ENCODE measurements around the gene C1orf141.
A peak's percentile ranks its signal among the peaks of the same experiment; 100 is the strongest.
"Not testable (repeated sequence)": the region's sequence is repeated elsewhere in the genome, so short reads cannot be mapped to it uniquely, and the experiment has no call there.

C1orf141 gene

DNA sequence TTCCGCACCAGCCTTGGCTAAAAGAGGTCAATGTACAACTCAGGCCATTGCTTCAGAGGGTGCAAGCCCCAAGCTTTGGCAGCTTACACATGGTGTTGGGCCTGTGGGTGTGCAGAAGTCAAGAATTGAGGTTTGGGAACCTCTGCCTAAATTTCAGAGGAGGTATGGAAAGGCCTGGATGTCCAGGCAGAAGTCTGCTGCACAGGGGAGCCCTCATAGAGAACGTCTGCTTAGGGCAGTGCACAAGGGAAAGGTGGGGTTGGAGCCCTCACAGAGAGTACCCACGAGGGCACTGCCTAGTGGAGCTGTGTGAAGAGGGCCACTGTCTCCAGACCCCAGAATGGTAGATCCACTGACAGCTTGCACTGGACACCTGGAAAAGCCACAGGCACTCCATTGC, 67.1 kb downstream of the C1orf141 start:
- H3K27me3 ChIP-seq (ENCODE audit: control insufficient read depth, insufficient read depth, low read length); H3K4me3 ChIP-seq (ENCODE audit: low read length); H3K4me1 ChIP-seq (ENCODE audit: control insufficient read depth, insufficient read depth, low read length); H3K9me3 ChIP-seq (ENCODE audit: control insufficient read depth, low read length); H3K9ac ChIP-seq (ENCODE audit: low read length); H3K36me3 ChIP-seq (ENCODE audit: control insufficient read depth, insufficient read depth, low read length): not testable (repeated sequence)

DNA sequence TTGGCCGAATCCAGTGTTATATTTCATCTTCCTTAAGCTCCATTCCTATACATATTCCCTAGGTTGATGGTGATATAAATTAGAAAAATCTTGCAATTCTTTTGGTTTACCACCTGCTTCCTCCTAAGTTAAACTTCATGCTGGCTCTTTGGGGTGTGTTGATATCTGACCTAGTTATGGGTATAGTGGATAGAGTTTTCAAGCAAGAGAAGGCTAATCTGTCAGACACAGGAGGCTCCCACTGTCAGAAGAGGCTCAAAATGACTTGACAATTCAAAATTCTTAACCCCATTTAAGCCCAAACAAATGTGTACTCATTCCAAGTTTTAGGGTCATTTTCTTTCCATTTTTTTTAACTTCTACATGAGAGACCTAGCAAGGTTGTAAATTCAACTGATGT, 72.4 kb downstream of the C1orf141 start:
- no peak overlapping the region for H3K4me3 ChIP-seq (ENCODE audit: low read length)
- no peaks in the 10 kb centered on the region for H3K27me3 ChIP-seq (ENCODE audit: control insufficient read depth, insufficient read depth, low read length)
- H3K9ac ChIP-seq (ENCODE audit: low read length), result no peak overlapping the region
- no peaks in the 10 kb centered on the region for H3K36me3 ChIP-seq (ENCODE audit: control insufficient read depth, insufficient read depth, low read length)
- no peaks in the 10 kb centered on the region for H3K9me3 ChIP-seq (ENCODE audit: control insufficient read depth, low read length)
- peaks cover 7% of the 10 kb centered on the region for H3K4me1 ChIP-seq (ENCODE audit: control insufficient read depth, insufficient read depth, low read length)

DNA sequence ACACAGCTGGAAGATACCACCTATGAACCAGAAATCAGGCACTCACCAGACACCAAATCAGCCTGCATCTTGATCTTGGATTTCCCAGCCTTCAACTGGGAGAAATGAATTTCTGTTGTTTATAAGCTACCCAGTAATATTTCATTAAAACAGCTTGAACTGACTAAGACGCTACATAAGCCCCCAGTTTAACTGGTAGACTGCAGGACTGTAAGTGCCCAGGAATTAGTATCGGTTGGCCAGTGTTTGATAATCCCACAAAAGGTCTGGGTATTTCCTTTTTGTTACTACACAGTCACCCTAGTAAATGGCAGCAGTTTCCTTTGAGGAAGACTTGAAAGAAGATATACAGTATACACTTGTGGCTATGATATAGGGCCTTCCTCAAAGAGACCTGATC, 73.5 kb downstream of the C1orf141 start:
- H3K36me3 ChIP-seq (ENCODE audit: control insufficient read depth, insufficient read depth, low read length), result no peaks in the 10 kb centered on the region
- H3K27me3 ChIP-seq (ENCODE audit: control insufficient read depth, insufficient read depth, low read length), result no peaks in the 10 kb centered on the region
- peaks cover 7% of the 10 kb centered on the region for H3K4me1 ChIP-seq (ENCODE audit: control insufficient read depth, insufficient read depth, low read length)
- no peaks in the 10 kb centered on the region for H3K9me3 ChIP-seq (ENCODE audit: control insufficient read depth, low read length)
- no peak overlapping the region for H3K4me3 ChIP-seq (ENCODE audit: low read length)
- H3K9ac ChIP-seq (ENCODE audit: low read length), result no peak overlapping the region

DNA sequence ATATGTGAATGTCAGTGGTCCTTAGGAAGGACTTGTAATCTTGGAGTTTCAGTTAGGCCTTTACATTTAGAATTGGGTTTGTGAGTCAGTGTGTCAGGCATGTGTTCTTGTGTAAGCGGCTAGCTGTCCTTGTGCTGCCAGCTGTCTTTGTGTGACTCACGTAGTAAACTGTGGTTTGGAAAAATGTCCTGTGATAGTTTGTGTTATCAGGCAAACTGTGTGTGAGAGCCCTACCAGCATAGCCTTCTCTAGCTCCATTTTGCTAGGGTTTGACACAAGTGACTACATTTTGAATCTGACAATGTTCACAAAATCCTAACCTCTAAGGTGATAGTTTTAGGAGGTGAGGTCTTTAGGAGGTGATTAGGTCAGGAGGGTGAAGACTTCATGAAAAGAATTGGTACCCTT, 74.0 kb downstream of the C1orf141 start:
- Histone ChIP-seq H3K27me3 (ENCODE audit: control insufficient read depth, insufficient read depth, low read length) (no peaks in the 10 kb centered on the region), H3K4me3 (ENCODE audit: low read length) (no peak overlapping the region), H3K9me3 (ENCODE audit: control insufficient read depth, low read length) (no peaks in the 10 kb centered on the region), H3K36me3 (ENCODE audit: control insufficient read depth, insufficient read depth, low read length) (no peaks in the 10 kb centered on the region), H3K4me1 (ENCODE audit: control insufficient read depth, insufficient read depth, low read length) (peaks cover 7% of the 10 kb centered on the region), H3K9ac (ENCODE audit: low read length) (no peak overlapping the region)

DNA sequence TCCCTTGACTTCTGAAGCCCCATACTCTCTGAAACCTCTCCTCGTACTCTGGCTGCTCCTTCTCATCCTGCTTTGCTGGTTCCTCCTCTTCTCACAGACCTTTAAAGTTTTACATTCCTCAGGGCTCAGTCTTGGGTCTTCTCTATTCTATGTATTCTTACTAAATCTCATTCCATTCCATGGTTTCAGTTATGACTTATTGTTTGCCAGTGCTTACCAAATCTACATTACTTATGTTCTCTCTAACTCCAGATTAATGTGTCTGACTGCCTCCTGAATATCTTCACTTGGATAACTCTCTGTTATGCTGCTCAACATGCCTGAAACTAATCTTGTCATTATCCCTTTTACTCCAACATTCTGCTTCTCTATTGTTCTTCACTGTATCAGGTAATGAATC, 75.4 kb downstream of the C1orf141 start:
- H3K9me3 ChIP-seq (ENCODE audit: control insufficient read depth, low read length), result no peaks in the 10 kb centered on the region
- H3K36me3 ChIP-seq (ENCODE audit: control insufficient read depth, insufficient read depth, low read length), result no peaks in the 10 kb centered on the region
- no peak overlapping the region for H3K4me3 ChIP-seq (ENCODE audit: low read length)
- H3K4me1 ChIP-seq (ENCODE audit: control insufficient read depth, insufficient read depth, low read length), result peaks cover 7% of the 10 kb centered on the region
- H3K9ac ChIP-seq (ENCODE audit: low read length), result no peak overlapping the region
- no peaks in the 10 kb centered on the region for H3K27me3 ChIP-seq (ENCODE audit: control insufficient read depth, insufficient read depth, low read length)

GRCh38 chr1:67058761-67059160, 76.0 kb downstream of the C1orf141 start:
- H3K4me3 ChIP-seq (ENCODE audit: low read length), result no peak overlapping the region
- no peaks in the 10 kb centered on the region for H3K9me3 ChIP-seq (ENCODE audit: control insufficient read depth, low read length)
- H3K36me3 ChIP-seq (ENCODE audit: control insufficient read depth, insufficient read depth, low read length), result no peaks in the 10 kb centered on the region
- H3K9ac ChIP-seq (ENCODE audit: low read length), result no peak overlapping the region
- H3K27me3 ChIP-seq (ENCODE audit: control insufficient read depth, insufficient read depth, low read length), result no peaks in the 10 kb centered on the region
- peaks cover 7% of the 10 kb centered on the region for H3K4me1 ChIP-seq (ENCODE audit: control insufficient read depth, insufficient read depth, low read length)

DNA sequence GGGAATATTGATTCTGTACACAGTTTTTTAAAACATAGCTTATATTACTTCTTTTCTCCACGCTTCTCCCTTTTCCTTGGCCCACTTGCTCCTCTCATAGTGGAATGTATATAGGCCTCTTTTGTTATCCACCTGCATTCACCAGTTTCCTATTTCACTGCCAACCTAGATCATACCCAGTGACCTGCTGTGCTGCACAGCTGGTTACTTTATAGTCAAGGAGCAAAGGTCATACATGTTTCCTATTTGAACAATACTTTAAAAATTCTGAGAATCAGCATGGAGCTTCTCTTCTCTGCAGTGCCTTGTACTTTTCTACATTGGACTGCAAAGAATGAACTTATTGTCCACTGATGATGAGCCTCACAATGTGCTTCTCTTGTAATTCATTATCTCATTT, 76.5 kb downstream of the C1orf141 start:
- H3K4me3 ChIP-seq (ENCODE audit: low read length), result no peak overlapping the region
- H3K9ac ChIP-seq (ENCODE audit: low read length), result no peak overlapping the region
- H3K4me1 ChIP-seq (ENCODE audit: control insufficient read depth, insufficient read depth, low read length), result peaks cover 7% of the 10 kb centered on the region
- H3K9me3 ChIP-seq (ENCODE audit: control insufficient read depth, low read length), result no peaks in the 10 kb centered on the region
- H3K36me3 ChIP-seq (ENCODE audit: control insufficient read depth, insufficient read depth, low read length), result no peaks in the 10 kb centered on the region
- H3K27me3 ChIP-seq (ENCODE audit: control insufficient read depth, insufficient read depth, low read length), result no peaks in the 10 kb centered on the region

- H3K9me3 ChIP-seq (ENCODE audit: control insufficient read depth, low read length), result no peaks in the 10 kb centered on the region
- H3K36me3 ChIP-seq (ENCODE audit: control insufficient read depth, insufficient read depth, low read length), result no peaks in the 10 kb centered on the region
- peak within 1 kb of the TSS; percentile 89 for H3K9ac ChIP-seq (ENCODE audit: low read length)
- no peaks in the 10 kb centered on the region for H3K27me3 ChIP-seq (ENCODE audit: control insufficient read depth, insufficient read depth, low read length)
- peak within 1 kb of the TSS; percentile 91 for H3K4me3 ChIP-seq (ENCODE audit: low read length)
- H3K4me1 ChIP-seq (ENCODE audit: control insufficient read depth, insufficient read depth, low read length), result peaks cover 15% of the 10 kb centered on the region
Measured at GRCh38 chr1:67053785-67054772, 80.7 kb downstream of the C1orf141 start, which contains the start of gene SLC35D1. SLC35D1 (minus strand) TSS chr1:67054148; CDS start chr1:67054013, 135 bp downstream.

GRCh38 chr1:67053535-67053784, 81.3 kb downstream of the C1orf141 start:
- Histone ChIP-seq H3K36me3 (ENCODE audit: control insufficient read depth, insufficient read depth, low read length) (no peaks in the 10 kb centered on the region), H3K9ac (ENCODE audit: low read length) (peak overlapping the region; percentile 89), H3K9me3 (ENCODE audit: control insufficient read depth, low read length) (no peaks in the 10 kb centered on the region), H3K4me1 (ENCODE audit: control insufficient read depth, insufficient read depth, low read length) (peaks cover 12% of the 10 kb centered on the region), H3K27me3 (ENCODE audit: control insufficient read depth, insufficient read depth, low read length) (no peaks in the 10 kb centered on the region), H3K4me3 (ENCODE audit: low read length) (peak overlapping the region; percentile 91)

DNA sequence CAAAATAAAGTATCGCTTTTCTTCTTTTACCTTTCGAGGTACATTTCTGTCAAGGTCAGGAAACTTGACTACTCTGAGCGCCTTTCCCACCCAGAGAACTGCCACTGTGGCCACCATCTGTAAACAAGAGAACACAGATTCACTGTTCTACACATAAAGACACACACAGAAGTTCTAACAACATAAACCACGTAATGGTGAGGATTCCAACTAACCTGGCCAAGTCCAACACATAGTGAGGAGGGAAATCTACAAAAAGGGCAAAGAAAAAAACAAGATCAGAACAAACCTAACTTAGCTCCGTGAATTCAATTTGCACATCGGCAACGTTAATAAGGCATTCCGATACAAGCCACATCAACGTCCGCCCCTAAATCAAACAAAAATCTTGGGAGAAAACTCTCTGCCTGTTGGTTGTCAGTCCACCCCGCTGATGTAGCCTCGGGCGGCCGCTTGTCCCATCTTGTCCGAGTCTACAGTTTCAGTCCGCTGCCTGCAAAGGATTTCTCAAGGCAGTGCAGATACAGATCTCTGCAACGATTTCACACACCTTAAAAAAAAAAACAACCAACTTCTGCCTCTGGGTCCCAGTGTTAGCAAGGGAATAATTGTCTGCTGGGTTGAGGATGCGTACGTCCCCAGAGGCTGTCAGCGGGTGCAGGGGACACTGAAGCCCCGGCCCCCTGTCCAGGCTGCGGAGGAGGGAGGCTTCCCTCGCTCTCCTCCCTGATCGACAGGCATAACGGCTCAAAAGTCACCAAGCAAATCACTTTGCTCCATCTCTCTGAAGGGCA, 81.8 kb downstream of the C1orf141 start:
- Histone ChIP-seq H3K4me1 (ENCODE audit: control insufficient read depth, insufficient read depth, low read length) (peaks cover 9% of the 10 kb centered on the region), H3K9me3 (ENCODE audit: control insufficient read depth, low read length) (no peaks in the 10 kb centered on the region), H3K4me3 (ENCODE audit: low read length) (peak overlapping the region; percentile 91), H3K9ac (ENCODE audit: low read length) (peak overlapping the region; percentile 89), H3K36me3 (ENCODE audit: control insufficient read depth, insufficient read depth, low read length) (no peaks in the 10 kb centered on the region), H3K27me3 (ENCODE audit: control insufficient read depth, insufficient read depth, low read length) (no peaks in the 10 kb centered on the region)

DNA sequence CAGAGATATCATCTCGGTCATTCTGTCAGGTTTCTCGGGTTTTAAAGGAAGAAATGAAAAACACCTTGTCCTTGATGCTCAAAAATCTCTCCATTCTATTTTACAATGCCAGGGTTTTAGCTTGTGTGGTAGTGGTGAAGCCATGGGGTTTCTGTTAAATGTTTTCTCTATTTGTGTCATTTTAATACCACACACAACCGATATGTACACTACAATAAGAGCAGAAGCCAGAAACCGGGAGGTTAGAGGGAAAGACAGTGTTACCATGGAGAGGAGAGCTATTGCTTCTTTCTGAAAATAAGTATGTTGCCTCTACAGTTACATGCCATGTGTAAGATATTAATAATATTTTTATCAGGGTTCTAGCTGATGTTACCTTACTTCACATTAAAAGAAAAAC, 83.6 kb downstream of the C1orf141 start:
- Histone ChIP-seq H3K9me3 (ENCODE audit: control insufficient read depth, low read length) (no peaks in the 10 kb centered on the region), H3K4me1 (ENCODE audit: control insufficient read depth, insufficient read depth, low read length) (peaks cover 9% of the 10 kb centered on the region), H3K36me3 (ENCODE audit: control insufficient read depth, insufficient read depth, low read length) (no peaks in the 10 kb centered on the region), H3K9ac (ENCODE audit: low read length) (no peak overlapping the region), H3K4me3 (ENCODE audit: low read length) (no peak overlapping the region), H3K27me3 (ENCODE audit: control insufficient read depth, insufficient read depth, low read length) (no peaks in the 10 kb centered on the region)

DNA sequence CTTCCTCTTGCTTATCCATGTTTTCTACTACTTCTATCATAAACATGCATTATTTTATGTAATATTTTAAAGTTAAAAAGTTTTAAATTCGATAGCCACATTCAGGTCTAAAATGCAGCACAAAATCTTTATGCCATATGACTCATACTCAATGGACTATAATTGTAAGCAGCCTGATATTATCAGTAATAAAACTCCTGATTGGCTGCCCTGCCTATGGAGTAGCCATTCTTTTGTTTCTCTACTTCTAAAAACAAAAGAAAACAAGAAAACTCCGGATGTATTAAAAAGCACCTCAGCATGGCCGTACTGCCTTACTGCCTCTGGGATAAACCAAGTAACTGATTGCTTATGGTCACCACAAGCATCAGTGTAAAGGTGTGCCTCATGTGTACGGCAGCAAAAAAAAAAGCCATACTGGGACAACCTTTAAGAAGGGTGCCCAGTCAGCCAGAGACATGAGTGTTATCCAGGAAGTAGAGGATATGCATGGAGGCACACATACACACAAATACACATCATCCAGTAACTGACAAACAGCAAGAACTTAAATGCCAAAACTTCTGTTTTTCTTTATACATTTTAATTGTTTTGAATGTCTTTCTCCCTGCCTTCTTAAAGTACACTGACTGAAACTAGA, 90.0 kb downstream of the C1orf141 start:
- H3K9me3 ChIP-seq (ENCODE audit: control insufficient read depth, low read length), result no peaks in the 10 kb centered on the region
- H3K4me3 ChIP-seq (ENCODE audit: low read length), result no peak overlapping the region
- H3K36me3 ChIP-seq (ENCODE audit: control insufficient read depth, insufficient read depth, low read length), result peaks cover 8% of the 10 kb centered on the region
- H3K4me1 ChIP-seq (ENCODE audit: control insufficient read depth, insufficient read depth, low read length), result no peaks in the 10 kb centered on the region
- H3K9ac ChIP-seq (ENCODE audit: low read length), result no peak overlapping the region
- H3K27me3 ChIP-seq (ENCODE audit: control insufficient read depth, insufficient read depth, low read length), result no peaks in the 10 kb centered on the region
